Epithelial cell of proximal tubule (primary cell): Measurements from ENCODE around the gene TRPC4. TPM values are rescaled to one million over a fixed set of nuclear protein-coding genes. Genes with fewer than 3 reads are reported as not detected.

Source experiments
- DNase-seq: peaks from one replicate; pipeline ENCODE4 v3.0.0-alpha.2; 2011; ENCODE audit warnings: low read depth
- H3K4me3 ChIP-seq: 2 replicates; pipeline ENCODE4 v1.5.1; 2011; ENCODE audit warnings: low read depth, mild to moderate bottlenecking, low read length
- total RNA-seq: library from RNA; depleted of rRNA; stranded (reverse); fragments of >200 nt; gene quantifications from 2 replicates; pipeline ENCODE4 v1.2.3, GENCODE V29; 2015
- TF ChIP-seq, protein P1 (sequence below): conservative IDR thresholded peaks from 2 replicates; pipeline ENCODE4 v1.5.1; 2012; ENCODE audit warnings: low read depth, mild to moderate bottlenecking, low read length

The TRPC4 gene
- total RNA-seq, 1 donor from 2014 or later, result 2.4 TPM

DNA sequence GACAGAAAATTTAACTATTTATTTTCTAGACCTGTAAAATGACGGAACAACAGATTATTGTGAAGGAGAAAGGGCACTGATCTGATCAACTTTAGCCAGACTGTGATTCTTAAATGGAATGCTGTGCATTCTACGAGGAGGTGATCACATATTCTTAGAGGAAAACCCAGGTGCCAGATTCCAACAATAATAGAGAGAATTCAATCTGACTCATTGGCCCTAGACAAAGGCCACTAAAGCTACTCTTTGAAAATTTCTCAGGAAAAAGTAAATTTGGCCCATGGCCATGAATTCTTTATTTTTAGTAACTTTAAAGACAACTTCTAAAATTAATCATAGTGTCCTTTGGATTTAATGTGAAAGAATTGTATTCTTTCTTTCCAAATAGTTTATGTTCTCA lies 212.4 kb downstream of the TRPC4 start:
- peak; percentile 46 for DNase-seq
- H3K4me3 ChIP-seq, result no peak overlapping the region
- TF ChIP-seq, protein P1, sequence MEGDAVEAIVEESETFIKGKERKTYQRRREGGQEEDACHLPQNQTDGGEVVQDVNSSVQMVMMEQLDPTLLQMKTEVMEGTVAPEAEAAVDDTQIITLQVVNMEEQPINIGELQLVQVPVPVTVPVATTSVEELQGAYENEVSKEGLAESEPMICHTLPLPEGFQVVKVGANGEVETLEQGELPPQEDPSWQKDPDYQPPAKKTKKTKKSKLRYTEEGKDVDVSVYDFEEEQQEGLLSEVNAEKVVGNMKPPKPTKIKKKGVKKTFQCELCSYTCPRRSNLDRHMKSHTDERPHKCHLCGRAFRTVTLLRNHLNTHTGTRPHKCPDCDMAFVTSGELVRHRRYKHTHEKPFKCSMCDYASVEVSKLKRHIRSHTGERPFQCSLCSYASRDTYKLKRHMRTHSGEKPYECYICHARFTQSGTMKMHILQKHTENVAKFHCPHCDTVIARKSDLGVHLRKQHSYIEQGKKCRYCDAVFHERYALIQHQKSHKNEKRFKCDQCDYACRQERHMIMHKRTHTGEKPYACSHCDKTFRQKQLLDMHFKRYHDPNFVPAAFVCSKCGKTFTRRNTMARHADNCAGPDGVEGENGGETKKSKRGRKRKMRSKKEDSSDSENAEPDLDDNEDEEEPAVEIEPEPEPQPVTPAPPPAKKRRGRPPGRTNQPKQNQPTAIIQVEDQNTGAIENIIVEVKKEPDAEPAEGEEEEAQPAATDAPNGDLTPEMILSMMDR, result no peak

GRCh38 chr13:37656247-37656940 lies 213.2 kb downstream of the TRPC4 start:
- TF ChIP-seq, protein P1, result no peak
- DNase-seq, result peak; percentile 88
- no peak overlapping the region for H3K4me3 ChIP-seq

DNA sequence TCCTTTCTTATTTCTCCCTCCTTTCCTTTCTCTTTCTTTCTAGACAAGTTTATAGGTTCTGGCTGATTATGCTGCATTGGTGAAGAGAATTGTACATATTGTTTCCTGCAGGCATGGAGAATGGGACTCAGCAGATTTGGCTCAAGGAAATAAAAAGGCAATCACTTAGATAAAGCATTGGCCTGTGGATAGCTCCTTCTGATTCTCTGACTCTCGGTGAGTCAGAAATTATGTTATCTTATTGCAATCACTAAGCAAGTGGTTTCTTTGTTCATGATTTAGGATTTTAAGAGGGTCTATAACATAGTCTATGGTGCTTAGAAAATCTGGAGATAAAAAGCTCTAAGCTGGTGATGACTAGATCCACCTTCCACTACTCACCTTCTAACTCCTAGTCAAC lies 217.0 kb downstream of the TRPC4 start:
- TF ChIP-seq, protein P1, result no peak
- no peak for DNase-seq
- no peak overlapping the region for H3K4me3 ChIP-seq

- H3K4me3 ChIP-seq, result no peak overlapping the region
- DNase-seq, result no peak
- TF ChIP-seq, protein P1, result no peak
Measured at GRCh38 chr13:37651891-37652290, 217.7 kb downstream of the TRPC4 start.

- TF ChIP-seq, protein P1, result no peak
- no peak for DNase-seq
- no peak overlapping the region for H3K4me3 ChIP-seq
Measured at GRCh38 chr13:37648609-37649008, 221.0 kb downstream of the TRPC4 start.

DNA sequence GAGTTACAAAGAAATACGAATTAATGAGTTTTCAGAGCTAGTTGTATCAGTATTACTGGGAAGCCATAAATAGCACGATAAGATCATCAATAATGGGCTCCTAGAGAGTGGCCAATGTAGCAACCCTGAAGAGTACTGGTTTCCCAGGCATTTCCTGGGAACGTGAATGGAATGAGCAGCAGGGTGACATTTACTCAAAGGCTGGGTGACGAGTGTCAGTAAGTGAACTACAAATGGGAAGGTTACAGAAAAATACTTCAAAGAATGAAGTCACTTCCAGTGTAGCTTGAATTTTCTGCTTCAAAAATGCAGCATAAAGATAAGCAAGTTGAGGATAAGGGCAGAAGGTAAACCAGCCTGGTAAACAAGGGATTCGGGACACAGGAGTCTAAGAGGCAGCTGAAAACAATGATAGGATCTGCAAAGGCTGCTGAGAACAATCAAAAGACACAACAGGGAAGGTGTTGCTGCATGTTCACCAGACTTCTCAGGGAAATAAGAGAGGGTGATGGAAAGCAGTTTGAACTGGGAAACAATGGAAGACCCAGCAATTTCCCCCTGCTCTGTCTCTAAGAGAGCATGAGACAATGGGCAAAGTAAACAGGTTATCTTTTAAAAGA lies 222.4 kb downstream of the TRPC4 start:
- DNase-seq, result no peak
- H3K4me3 ChIP-seq, result no peak overlapping the region
- TF ChIP-seq, protein P1, result no peak

DNA sequence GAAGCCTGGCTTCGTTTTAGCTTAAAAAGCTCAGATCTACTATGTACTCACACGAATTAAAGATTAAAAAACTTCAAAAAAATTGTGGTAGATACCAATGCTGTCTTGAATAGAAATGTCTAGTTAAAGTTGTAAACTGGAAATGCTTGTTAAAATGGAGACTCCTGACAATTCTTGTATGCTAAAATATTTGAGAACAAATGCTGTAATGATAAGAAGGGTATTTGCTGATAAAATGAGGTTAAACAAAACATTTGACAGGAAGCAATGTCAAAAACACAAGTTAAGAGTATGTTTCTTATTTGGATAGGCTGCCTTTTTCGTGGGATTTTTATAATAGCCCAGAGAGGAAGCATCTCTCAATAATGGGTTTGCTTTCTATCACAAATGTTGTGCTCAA lies 223.0 kb downstream of the TRPC4 start:
- DNase-seq, result no peak
- TF ChIP-seq, protein P1, result no peak

More for the DNA sequence above, 223.0 kb downstream of the TRPC4 start:
- no peak overlapping the region for H3K4me3 ChIP-seq
